HepG2 (cell line): ENCODE data around the gene RHBDD1. TPM values are rescaled to one million over a fixed set of nuclear protein-coding genes. Genes with fewer than 3 reads are reported as not detected.

Experiments
- ARID2 ChIP-seq: sonication (generic); formaldehyde crosslinking; IDR thresholded peaks from 2 replicates; pipeline ENCODE4 v1.8.1; 2022; ENCODE audit warnings: mild to moderate bottlenecking, missing genetic modification reagents, borderline replicate concordance
- BRD4 ChIP-seq: sonication (generic); formaldehyde crosslinking; IDR thresholded peaks from 2 replicates; pipeline ENCODE4 v1.4.0; 2020; ENCODE audit warnings: missing genetic modification reagents
- CHCHD3 ChIP-seq: sonication (generic); formaldehyde crosslinking; IDR thresholded peaks from 2 replicates; pipeline ENCODE4 v1.8.0; 2022; ENCODE audit warnings: mild to moderate bottlenecking, missing genetic modification reagents, moderate library complexity
- CHD2 ChIP-seq: IDR thresholded peaks from 2 replicates; pipeline ENCODE4 v1.6.1; 2011; ENCODE audit warnings: low read depth, low read length, improper control_type of control experiment
- CREB1 ChIP-seq, 2 experiments: fragments of 450-650 bp in 1 of 2; IDR thresholded peaks; 2 replicates each; pipeline ENCODE4 v1.6.1; 2016 to 2017; ENCODE audit warnings: control low read depth in 1 of 2, mild to moderate bottlenecking in 1 of 2, missing compliant biosample characterization in 1 of 2, missing genetic modification characterization in 1 of 2
- HNRNPLL ChIP-seq: fragments of 200-400 bp; formaldehyde crosslinking; IDR thresholded peaks from 2 replicates; pipeline ENCODE4 v1.6.1; 2017; ENCODE audit warnings: mild to moderate bottlenecking, low read depth, low read length; ENCODE audit not compliant: poor library complexity, severe bottlenecking
- IRX3 ChIP-seq: sonication (generic); formaldehyde crosslinking; IDR thresholded peaks from 2 replicates; pipeline ENCODE4 v1.8.1; 2023; ENCODE audit warnings: mild to moderate bottlenecking, low read depth, missing genetic modification reagents, borderline replicate concordance
- NFE2L1 ChIP-seq: sonication (generic); formaldehyde crosslinking; IDR thresholded peaks from 2 replicates; pipeline ENCODE4 v1.4.0; 2020; ENCODE audit warnings: missing genetic modification reagents, mild to moderate bottlenecking, borderline replicate concordance
- SOX13 ChIP-seq, 3 experiments: fragments of 450-650 bp in 1 of 3; sonication (generic) in 1 of 3; formaldehyde crosslinking in 1 of 3; IDR thresholded peaks in 2 of 3; conservative IDR thresholded peaks in 1 of 3; 2 replicates each; pipeline versions ENCODE4 v1.5.0 to v1.6.1; 2016 to 2020; ENCODE audit warnings: antibody characterized with exemption in 1 of 3, mild to moderate bottlenecking in 1 of 3, missing compliant biosample characterization in 1 of 3, missing genetic modification reagents in 1 of 3, moderate library complexity in 1 of 3
- ZFX ChIP-seq: sonication (generic); formaldehyde crosslinking; IDR thresholded peaks from 2 replicates; pipeline ENCODE4 v1.4.0; 2020; ENCODE audit warnings: mild to moderate bottlenecking, low read depth, missing genetic modification reagents, moderate library complexity
- ZNF350 ChIP-seq: sonication (generic); formaldehyde crosslinking; IDR thresholded peaks from 2 replicates; pipeline ENCODE4 v1.4.0; 2020; ENCODE audit warnings: mild to moderate bottlenecking, low read depth, missing genetic modification reagents, borderline replicate concordance
- ZNF619 ChIP-seq: sonication (generic); formaldehyde crosslinking; IDR thresholded peaks from 2 replicates; pipeline ENCODE4 v1.4.0; 2020; ENCODE audit warnings: mild to moderate bottlenecking, missing genetic modification reagents
- ZNF773 ChIP-seq: sonication (generic); formaldehyde crosslinking; IDR thresholded peaks from 2 replicates; pipeline ENCODE4 v1.4.0; 2020; ENCODE audit warnings: missing genetic modification reagents, borderline replicate concordance
- polyA plus RNA-seq, 8 experiments: library from polyadenylated mRNA; depleted of rRNA in 3 of 8; stranded (reverse) in 7 of 8; unstranded in 1 of 8; fragments of >200 nt; fragmentation: Illumina TruSeq in 4 of 8; extraction: Trizol in 4 of 8; gene quantifications; 2 replicates each; pipeline versions ENCODE4 v1.2.1 to v1.2.3, GENCODE V29; 2011 to 2016; ENCODE audit warnings: low read depth in 4 of 8, missing spikeins in 1 of 8, mixed read lengths in 1 of 8; ENCODE audit not compliant: insufficient read depth in 1 of 8
- total RNA-seq, 5 experiments: library from RNA; depleted of rRNA; stranded (reverse); fragments of >200 nt; fragmentation: Illumina TruSeq; extraction: Trizol; gene quantifications; 2 replicates each; pipeline ENCODE4 v1.2.3, GENCODE V29; 2016; ENCODE audit warnings: low read depth in 1 of 5
- TF ChIP-seq, protein P1 (sequence below): sonication (generic); formaldehyde crosslinking; IDR thresholded peaks from 2 replicates; pipeline ENCODE4; 2020; ENCODE audit warnings: missing genetic modification reagents, mild to moderate bottlenecking, borderline replicate concordance
- TF ChIP-seq, protein P2 (sequence below): conservative IDR thresholded peaks from 2 replicates; pipeline ENCODE4 v1.6.1; 2018; ENCODE audit warnings: missing genetic modification reagents
- TF ChIP-seq, protein P3 (sequence below): sonication (generic); formaldehyde crosslinking; IDR thresholded peaks from 2 replicates; pipeline ENCODE4 v1.4.0; 2020; ENCODE audit warnings: missing genetic modification reagents, borderline replicate concordance

Gene RHBDD1
- total and polyA plus RNA-seq, 2 of the 13 experiments (the other 11 are each of a cell fraction or from before 2014, with no cell fraction given) = 8.2 to 9.5 TPM

DNA sequence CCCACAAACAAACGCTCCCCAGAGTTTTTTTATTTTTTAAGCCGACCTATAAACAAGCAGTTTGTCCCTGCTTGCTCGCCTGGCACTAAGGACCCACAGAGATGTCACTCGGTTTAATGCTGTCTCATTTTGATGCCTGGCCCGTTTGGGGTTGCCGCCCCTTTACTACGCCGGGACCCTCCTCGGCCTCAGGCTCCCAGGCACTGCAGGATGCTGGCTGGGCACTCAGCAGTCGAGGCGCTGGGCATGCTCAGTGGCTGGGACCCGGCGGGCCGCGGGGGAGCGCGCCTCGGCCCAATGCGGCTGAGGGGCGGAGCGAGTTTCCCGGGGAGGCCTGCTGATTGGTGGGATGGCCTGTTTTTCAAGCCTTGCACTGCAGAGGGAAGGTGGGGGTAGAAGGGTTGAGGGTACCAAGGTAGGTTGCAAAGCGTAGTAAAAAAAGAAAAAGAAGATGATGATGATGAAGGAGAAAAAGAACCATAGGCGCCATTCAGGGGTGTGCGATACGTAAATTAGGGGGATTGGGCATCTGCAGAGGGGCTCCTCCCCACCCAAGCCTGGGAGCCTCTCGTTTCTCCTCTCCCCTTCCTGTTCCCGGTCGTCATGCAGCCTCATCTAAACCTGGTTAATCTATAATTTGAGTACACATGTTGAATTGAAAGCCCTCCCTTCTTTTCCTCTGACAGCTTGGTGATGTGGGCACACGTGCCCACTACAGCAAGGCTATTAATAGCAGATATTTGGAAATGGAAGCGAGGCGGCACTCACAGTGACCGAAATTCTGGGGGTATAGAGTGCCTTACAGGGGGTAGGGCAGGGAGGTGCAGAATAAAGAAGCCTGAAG lies 34.7 kb upstream of the RHBDD1 start (continued):
- TF ChIP-seq, protein P1, sequence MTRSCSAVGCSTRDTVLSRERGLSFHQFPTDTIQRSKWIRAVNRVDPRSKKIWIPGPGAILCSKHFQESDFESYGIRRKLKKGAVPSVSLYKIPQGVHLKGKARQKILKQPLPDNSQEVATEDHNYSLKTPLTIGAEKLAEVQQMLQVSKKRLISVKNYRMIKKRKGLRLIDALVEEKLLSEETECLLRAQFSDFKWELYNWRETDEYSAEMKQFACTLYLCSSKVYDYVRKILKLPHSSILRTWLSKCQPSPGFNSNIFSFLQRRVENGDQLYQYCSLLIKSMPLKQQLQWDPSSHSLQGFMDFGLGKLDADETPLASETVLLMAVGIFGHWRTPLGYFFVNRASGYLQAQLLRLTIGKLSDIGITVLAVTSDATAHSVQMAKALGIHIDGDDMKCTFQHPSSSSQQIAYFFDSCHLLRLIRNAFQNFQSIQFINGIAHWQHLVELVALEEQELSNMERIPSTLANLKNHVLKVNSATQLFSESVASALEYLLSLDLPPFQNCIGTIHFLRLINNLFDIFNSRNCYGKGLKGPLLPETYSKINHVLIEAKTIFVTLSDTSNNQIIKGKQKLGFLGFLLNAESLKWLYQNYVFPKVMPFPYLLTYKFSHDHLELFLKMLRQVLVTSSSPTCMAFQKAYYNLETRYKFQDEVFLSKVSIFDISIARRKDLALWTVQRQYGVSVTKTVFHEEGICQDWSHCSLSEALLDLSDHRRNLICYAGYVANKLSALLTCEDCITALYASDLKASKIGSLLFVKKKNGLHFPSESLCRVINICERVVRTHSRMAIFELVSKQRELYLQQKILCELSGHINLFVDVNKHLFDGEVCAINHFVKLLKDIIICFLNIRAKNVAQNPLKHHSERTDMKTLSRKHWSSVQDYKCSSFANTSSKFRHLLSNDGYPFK (CRISPR knock-in tag) = peak; percentile 25; the same call in 1 of the 2 replicates
- TF ChIP-seq ZNF619 (CRISPR knock-in tag) (peak; percentile 58; the same call in 1 of the 2 replicates), ZFX (no peak), IRX3 (no peak), ZNF350 (no peak), CREB1 (IDR thresholded peaks at IDR 0.05) (peak; percentile 33; the same call in 1 of the 2 replicates), CREB1 (CRISPR knock-in tag; IDR thresholded peaks at IDR 0.05) (peak; percentile 62; the same call in 1 of the 2 replicates), ARID2 (no peak), CHCHD3 (CRISPR knock-in tag) (no peak), ZNF773 (no peak), BRD4 (CRISPR knock-in tag) (no peak), HNRNPLL (peak; percentile 57), CHD2 (no peak), SOX13 (IDR thresholded peaks at IDR 0.05) (no peak), SOX13 (CRISPR knock-in tag; conservative IDR thresholded peaks at IDR 0.05 in 1 of 2, IDR thresholded peaks at IDR 0.05 in 1 of 2) (peak in 1 of 2 experiments; percentile 34; a peak in 1 of 4 replicates), NFE2L1 (CRISPR knock-in tag) (no peak)
- TF ChIP-seq, protein P2, sequence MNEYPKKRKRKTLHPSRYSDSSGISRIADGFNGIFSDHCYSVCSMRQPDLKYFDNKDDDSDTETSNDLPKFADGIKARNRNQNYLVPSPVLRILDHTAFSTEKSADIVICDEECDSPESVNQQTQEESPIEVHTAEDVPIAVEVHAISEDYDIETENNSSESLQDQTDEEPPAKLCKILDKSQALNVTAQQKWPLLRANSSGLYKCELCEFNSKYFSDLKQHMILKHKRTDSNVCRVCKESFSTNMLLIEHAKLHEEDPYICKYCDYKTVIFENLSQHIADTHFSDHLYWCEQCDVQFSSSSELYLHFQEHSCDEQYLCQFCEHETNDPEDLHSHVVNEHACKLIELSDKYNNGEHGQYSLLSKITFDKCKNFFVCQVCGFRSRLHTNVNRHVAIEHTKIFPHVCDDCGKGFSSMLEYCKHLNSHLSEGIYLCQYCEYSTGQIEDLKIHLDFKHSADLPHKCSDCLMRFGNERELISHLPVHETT (CRISPR knock-in tag) = no peak; the same call in 1 of the 2 replicates
- TF ChIP-seq, protein P3, sequence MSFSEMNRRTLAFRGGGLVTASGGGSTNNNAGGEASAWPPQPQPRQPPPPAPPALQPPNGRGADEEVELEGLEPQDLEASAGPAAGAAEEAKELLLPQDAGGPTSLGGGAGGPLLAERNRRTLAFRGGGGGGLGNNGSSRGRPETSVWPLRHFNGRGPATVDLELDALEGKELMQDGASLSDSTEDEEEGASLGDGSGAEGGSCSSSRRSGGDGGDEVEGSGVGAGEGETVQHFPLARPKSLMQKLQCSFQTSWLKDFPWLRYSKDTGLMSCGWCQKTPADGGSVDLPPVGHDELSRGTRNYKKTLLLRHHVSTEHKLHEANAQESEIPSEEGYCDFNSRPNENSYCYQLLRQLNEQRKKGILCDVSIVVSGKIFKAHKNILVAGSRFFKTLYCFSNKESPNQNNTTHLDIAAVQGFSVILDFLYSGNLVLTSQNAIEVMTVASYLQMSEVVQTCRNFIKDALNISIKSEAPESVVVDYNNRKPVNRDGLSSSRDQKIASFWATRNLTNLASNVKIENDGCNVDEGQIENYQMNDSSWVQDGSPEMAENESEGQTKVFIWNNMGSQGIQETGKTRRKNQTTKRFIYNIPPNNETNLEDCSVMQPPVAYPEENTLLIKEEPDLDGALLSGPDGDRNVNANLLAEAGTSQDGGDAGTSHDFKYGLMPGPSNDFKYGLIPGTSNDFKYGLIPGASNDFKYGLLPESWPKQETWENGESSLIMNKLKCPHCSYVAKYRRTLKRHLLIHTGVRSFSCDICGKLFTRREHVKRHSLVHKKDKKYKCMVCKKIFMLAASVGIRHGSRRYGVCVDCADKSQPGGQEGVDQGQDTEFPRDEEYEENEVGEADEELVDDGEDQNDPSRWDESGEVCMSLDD (CRISPR knock-in tag) = no peak; the same call in 1 of the 2 replicates
